ENCODE data around the gene PCDHGC3. TPM values are rescaled to one million over a fixed set of nuclear protein-coding genes. Genes with fewer than 3 reads are reported as not detected.

The PCDHGC3 gene
- total RNA-seq, 1 experiment from 2014 or later = 2.1 TPM

DNA sequence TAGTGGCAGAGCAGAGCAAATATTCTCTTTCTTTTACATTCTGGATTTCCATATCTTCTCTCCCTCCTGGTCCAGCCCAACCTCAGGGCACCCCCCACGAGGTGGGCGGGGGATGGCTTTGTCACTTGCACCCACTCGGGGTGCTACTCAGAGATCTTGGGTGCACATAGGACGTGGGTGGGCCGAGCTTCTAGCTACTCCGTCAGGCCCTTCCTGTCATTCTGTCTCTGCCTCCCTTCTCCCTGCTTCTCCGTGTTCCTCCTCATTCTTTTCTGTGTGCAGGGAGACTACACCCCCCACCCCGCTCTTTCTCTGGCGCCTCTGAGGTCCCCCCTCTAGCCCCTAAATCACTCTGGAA, 32.7 kb downstream of the PCDHGC3 start:
- DNase-seq (ENCODE audit: low spot score) = no peak

DNA sequence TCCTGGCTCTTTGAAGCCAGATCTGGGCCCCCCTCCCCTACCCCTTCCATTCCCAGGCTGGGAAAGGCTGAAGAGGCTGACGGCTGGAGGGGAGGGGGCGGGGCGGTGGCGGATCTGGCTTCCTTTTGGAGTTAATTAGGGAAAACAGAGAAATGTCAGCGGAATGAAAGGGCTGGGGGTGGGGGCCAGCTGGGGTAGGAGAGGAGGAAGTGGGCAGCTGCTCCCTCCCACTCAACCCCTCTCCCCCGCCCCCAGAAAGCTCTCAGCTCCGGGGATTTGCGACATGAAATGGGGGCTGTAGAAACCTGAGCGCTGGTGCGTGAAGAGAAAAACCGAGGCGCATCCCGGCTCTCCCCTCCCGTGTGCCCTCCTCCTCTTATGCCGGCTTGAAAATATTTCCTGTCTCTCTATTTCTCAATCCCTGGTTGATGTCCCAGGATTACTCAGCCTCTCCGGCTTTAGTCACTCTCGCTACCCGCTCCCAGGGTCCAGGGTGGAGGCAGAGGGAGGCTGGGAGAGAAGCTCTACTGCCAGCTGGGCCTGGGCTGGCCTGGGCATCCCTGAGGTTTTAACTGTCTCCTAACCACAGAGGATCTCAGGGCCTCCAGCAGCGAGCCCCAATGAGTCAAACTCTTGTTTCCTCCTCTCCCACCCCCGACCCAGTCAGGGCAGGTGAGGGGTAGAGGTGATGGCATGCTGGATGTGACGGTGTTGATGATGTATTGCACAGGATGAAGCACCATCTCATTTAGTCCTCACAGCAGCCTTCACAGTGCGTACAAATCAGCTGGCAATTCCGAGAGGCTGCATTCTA, 33.2 kb downstream of the PCDHGC3 start:
- no peak for DNase-seq (ENCODE audit: low spot score)

DNA sequence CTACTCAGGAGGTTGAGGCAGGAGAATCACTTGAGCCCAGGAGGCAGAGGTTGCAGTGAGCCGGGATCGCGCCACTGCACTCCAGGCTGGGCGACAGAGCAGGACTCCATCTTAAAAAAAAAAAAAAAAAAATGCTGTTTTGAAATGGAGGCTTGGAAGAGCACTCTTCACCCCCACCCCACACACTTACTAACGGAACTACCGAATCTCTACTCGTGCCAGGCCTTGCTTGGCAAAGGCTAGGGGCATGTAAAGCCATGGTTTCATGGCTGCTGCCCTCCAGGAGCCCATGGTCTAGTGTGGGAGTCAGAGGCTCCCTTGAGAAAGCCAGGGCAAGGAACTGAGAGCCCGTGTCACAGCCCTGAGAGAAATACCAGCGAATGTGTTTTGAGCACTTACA, 34.4 kb downstream of the PCDHGC3 start:
- no peak for DNase-seq (ENCODE audit: low spot score)

DNA sequence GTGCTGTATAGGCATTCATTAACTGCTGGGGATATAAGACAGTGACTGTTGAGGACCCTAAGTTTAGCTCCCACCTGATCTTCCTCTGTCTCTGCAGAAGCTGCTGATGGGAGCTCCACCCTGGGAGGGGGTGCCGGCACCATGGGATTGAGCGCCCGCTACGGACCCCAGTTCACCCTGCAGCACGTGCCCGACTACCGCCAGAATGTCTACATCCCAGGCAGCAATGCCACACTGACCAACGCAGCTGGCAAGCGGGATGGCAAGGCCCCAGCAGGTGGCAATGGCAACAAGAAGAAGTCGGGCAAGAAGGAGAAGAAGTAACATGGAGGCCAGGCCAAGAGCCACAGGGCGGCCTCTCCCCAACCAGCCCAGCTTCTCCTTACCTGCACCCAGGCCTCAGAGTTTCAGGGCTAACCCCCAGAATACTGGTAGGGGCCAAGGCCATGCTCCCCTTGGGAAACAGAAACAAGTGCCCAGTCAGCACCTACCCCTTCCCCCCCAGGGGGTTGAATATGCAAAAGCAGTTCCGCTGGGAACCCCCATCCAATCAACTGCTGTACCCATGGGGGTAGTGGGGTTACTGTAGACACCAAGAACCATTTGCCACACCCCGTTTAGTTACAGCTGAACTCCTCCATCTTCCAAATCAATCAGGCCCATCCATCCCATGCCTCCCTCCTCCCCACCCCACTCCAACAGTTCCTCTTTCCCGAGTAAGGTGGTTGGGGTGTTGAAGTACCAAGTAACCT, 35.3 kb downstream of the PCDHGC3 start:
- DNase-seq (ENCODE audit: low spot score) = no peak

DNA sequence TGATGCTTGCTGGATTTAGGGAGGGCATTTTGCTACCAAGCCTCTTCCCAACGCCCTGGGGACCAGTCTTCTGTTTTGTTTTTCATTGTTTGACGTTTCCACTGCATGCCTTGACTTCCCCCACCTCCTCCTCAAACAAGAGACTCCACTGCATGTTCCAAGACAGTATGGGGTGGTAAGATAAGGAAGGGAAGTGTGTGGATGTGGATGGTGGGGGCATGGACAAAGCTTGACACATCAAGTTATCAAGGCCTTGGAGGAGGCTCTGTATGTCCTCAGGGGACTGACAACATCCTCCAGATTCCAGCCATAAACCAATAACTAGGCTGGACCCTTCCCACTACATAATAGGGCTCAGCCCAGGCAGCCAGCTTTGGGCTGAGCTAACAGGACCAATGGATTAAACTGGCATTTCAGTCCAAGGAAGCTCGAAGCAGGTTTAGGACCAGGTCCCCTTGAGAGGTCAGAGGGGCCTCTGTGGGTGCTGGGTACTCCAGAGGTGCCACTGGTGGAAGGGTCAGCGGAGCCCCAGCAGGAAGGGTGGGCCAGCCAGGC, 36.1 kb downstream of the PCDHGC3 start:
- no peak for DNase-seq (ENCODE audit: low spot score)

DNA sequence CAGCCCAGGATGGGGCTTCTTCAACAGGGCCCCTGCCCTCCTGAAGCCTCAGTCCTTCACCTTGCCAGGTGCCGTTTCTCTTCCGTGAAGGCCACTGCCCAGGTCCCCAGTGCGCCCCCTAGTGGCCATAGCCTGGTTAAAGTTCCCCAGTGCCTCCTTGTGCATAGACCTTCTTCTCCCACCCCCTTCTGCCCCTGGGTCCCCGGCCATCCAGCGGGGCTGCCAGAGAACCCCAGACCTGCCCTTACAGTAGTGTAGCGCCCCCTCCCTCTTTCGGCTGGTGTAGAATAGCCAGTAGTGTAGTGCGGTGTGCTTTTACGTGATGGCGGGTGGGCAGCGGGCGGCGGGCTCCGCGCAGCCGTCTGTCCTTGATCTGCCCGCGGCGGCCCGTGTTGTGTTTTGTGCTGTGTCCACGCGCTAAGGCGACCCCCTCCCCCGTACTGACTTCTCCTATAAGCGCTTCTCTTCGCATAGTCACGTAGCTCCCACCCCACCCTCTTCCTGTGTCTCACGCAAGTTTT, 36.7 kb downstream of the PCDHGC3 start:
- peak; percentile 70 for DNase-seq (ENCODE audit: low spot score)

DNA sequence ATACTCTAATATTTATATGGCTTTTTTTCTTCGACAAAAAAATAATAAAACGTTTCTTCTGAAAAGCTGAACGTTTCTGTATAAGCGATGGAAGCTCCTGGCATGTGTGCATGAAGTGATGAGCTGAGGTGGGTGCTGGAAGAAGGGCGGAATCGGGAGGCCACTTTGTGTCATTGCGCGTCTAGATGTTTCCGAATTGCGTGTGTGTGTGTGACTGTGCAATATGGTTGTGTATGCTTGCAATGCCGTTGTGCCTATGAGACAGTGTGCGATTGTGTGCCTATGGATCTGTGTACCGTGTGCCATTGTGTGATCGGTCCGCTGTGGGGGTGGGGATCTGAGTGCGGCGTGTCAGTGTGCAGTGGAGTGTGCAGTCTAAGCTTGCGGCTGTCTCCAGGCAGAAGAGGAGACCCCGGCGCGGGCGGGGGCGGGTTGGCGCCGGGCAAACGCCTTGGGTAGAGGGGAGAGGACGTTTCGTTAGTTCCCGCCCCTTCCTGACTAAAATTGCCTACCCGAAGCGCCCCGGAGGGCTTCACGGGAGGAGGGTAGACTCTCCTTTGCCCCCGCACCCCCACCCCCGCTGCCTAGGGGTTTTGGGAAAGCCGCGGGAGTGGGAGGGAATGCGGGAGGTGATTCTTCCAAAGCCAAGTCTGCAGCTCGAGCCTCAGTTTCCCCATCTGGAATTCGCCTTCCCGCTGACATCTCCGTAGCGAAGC, 37.3 kb downstream of the PCDHGC3 start:
- no peak for DNase-seq (ENCODE audit: low spot score)

DNA sequence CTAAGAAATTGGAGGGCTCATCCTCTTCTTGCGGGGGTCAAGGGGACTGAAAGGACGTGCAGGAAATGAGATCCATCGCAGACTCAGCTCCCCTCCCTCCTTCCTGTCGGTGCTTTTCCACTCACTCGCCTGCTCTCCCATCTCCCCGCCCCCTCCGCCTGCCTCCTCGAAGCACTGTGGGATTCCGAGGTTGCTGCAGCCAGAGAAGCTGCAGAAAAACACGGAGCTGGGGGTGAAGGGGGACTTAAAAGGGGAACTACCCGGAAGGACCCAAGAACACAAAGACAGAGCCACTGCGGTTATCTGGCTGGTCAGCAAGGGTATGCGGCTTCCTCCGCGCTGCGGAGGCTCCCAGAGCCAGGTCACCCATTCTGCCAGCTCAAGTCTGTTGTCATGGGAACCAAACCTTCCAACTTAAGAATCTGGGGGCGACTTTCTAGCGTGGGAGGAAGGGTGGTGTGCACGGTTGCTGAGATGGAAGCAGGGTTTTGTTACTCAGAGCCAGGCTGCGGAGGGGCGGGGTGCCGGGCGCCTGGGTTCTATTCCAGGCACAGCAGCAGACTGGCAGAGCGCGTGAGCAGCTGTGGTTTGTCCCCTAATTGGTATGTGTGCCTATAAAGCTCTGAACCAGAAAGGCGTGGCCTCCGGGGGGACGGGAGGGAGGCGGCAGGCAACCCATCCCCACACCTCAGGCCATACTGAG, 38.0 kb downstream of the PCDHGC3 start:
- no peak for DNase-seq (ENCODE audit: low spot score)

DNA sequence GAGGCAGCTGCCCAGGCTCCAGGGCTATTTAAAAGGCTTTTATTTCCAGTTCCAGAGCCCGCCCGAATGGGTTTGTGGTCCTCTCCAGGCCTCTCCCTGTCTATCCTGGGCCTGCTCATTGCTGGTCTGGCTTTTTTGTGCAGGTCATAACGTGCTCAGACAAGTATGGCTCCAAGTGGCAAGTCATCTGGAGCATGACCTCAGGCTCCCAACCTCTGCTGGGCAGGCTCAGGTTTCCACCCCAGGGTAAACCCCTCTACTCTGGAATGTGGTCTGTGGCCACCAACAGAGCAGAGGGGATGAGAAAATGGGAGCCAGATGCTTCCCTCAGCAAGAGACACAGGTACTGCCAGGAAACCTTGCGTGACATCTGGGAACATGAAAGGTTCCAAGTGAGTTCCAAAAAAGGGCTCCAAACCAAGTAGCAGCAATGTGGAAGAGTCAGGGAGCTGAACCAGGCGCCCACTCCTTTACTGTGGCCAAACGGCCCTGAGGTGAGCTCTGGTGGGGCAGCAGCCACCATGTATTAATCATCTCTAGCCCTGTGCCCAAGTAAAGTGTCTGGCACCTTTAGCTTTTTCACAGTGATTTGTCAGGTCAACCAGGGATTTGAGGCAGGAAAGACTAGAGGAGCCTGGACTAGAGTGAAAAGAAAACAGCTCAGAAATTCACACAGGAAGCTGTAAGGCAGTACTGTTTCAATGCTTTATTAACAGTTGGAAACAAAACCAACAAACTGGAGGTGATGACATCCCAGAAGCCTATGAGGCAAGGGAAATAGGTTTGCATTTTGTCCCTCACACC, 38.8 kb downstream of the PCDHGC3 start:
- DNase-seq (ENCODE audit: low spot score) = no peak

DNA sequence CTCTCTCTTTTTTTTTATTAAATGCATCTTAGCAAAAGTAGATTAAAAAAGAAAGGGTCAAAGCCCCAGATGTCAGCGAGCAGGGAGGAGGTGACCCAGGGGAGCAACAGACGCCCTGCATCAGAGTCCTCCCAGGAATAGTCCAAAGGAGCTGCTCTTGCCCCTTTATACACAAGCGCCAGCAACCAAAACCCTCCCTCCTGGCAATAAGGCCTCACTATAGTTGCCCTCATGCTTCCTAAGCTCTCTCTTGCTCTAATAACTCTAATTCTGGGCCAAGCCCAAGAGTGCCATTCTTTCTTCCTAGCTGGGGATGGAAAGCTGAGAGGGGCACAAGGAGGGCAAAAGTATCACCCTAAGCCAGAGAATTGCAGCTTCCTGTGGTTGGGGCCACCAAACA, 39.4 kb downstream of the PCDHGC3 start:
- no peak for DNase-seq (ENCODE audit: low spot score)

DNA sequence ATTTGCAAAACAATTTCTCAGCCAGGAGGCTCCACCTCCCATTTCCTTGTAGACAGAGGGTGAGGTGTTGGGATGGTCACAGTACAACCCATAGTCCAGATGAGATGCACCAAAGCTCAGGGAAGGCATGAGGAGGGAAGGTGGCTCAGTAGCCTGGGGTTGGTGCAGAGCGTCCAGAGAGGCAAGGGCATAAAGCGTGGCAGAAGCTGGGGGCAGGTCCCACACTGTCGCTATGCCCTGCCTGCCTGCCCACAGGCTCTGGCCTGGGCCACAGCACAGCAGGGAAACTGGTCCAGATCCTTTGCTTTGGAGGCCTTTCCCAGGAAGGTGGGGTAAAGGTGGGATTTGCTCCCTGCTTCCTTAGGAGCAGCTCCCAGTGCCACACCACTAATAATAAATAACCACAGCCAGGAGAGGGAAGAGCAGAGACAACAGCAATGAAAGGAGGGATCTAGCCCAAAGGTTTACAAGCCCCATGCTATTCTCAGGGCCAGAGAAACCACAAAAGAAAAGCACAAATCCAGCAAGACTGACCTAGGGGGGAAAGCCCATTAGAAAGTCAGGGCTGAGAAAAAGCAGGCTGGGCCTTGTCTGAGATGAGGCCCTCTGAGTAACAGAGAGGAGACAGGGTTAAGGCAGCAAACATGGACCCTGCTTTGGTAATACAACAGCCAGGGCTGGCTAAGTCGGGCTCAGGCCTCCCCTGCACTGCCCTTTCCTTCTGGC, 40.3 kb downstream of the PCDHGC3 start:
- no peak for DNase-seq (ENCODE audit: low spot score)

DNA sequence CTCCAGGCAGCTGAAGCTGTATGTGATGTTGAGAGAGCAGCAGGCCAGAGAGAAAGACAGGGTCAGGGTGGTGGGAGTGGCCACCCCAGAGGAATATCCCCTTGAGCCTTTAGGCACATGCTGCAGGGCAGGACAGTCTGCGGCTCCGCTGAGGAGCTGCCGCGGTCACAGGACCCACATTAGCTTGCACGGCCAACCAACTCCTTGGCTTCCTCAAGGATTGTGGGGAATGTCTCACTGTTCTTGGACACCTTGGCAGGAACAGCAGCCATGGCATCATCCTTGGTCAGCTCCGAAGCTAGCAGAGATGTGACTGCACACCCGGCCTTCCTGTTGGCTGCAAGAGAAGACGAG, 40.9 kb downstream of the PCDHGC3 start:
- no peak for DNase-seq (ENCODE audit: low spot score)

DNA sequence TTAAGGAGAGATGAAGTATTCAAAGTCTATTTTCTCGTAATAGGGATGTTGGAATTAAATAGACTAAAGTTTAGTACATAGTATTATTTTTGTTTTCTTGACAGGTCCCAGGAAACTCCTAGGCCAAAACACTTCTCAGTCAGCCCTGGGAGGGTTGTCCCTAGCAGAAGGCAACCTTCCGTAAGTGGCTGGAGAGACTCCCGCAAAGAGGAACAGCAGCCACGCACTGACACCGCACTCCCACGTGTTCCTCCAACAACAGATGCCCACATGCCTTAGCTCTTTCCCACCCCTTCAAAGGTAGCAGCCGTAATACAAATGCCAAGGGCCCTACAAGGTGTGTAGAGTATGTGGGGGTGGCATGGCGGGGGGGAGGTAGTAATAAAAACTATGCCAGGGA, 41.5 kb downstream of the PCDHGC3 start:
- no peak for DNase-seq (ENCODE audit: low spot score)

DNA sequence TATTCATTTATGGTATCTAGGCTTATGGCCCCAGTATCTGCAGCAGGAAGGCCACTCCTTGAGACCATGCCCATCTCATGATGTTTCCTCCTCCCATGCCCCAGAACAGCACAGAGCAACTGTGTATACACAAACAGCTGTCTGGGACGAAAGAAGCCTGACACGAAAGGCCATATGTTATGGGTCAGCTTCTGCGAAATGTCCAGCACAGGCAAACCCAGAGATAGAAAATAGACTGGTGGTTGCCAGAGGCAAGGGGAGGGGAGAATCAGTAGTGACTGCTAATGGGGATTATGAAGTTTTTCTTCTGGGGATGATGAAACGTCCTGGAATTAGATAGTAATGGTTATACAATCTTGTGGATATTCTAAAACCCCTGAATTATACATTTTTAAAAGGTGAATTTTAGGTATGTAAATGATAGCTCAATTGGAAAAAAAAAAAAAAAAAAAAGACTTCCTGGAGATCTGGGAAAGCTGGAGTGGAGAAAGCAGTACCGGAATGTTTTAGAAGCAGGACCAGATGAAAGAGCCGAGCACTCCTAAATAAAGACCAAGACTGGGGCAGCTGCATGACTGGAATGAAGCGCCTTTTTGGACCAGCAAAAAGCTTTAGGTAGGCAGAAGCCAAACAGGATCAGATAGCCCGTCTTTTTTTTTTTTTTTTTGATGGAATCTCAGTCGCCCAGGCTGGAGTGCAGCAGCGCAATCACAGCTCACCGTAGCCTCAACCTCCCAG, 42.3 kb downstream of the PCDHGC3 start:
- DNase-seq (ENCODE audit: low spot score) = no peak

DNA sequence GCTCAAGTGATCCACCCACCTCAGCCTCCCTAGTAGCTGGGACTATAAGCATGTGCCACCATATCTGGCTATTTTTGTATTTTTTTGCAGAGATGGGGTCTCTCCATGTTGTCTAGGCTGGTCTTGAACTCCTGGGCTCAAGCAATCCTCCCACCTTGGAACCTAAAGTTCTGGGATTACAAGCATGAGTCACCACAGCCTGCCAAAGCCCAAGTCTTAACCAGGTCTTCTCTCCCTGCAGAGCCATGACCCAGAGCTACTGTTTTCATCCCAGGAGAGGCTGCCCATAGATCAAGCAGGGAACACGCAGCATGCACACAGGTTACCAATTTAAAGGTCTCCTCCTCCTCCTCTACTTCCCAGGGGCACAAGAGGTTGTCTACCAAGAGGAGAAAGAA, 42.9 kb downstream of the PCDHGC3 start:
- DNase-seq (ENCODE audit: low spot score) = no peak

DNA sequence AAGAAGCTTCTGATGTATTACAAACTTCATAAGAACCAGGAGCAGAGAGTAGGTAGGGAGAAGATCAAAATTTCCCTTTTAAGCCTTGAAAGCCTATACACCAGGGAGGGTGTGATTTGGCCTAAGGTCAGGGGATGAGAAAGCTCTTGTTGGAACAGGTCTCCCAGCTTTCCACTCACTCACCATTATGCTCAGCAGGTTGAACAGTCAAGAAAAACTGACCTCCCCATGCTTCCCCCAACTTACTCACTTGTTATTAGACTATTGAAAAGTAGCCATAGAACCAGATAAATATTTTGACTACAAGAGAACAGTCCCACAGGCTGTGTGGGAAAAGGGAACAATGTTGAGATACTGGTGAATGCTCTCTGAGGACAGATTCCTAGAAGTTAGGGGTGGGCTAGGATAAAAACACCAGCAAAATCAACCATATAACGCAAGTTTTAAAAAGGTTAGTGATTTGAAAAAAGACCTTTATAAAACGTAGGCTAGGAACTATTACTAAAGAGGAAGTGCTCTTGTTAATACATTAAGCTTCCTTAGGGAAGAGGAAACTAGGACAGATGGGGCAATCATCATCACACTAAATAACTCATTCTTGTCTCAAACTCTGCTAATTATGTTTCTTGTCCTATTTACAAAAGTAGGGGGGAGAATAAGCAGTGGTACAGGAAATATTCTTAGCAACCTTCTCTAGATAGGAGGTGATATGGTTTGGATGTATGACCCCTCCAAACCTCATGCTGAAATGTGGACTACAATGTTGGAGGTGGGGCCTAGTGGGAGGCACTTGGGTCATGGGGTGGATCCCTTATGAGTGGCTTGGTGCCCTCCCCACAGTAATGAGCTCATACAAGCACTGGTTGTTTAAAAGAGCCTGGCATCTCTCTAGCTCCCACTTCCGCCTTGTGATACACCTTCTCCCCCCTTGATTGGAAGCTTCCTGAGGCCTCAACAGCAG, 44.1 kb downstream of the PCDHGC3 start:
- no peak for DNase-seq (ENCODE audit: low spot score)

DNA sequence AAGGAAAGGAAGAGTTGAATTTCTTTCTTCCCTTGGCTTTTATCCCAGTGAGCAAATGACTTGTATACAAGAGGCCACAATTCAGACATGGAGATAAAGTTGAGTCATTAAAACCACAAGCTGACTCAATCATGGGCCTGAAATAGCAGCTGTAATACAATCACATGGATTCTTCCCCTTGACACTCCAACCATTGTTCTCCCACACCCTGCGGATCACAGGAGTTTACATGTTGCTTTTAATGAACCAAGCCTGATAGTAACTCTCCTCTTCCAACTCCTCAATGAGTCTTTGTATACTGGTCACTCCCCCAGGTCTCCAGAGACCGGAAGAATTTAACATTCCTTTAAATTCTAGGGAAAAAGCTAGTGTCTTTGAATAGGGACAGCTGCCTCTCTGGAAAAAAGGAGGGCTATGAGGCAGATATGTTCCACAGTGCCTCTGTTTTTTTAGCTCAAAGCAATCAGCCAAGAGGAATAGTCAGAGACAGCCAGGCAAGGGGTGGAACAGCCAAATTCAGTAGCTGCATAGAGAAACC, 45.5 kb downstream of the PCDHGC3 start:
- DNase-seq (ENCODE audit: low spot score) = peak; percentile 89

DNA sequence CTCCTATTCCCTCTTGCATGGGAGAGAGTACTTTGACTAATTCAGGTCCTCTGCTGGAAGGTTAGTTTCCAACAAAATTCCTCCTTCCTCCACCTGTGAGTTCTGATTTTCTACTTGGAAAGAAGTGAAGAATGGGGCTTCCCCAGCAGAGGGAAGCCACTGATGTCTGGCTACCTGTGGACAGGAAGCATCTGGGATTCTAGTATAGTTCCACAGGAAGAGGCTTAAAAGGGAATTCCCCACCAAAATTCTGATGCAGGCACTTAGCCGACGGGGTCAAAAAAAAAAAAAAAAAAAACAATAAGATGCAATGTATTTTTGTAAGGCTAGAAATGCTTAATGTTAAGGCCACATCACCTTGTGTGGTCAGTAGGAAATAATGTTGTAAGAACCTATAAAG, 46.5 kb downstream of the PCDHGC3 start:
- DNase-seq (ENCODE audit: low spot score) = no peak

Measured in HT-29 (cell line).